GM12878 (cell line): Measurements from ENCODE around the gene MARS1. TPM values are rescaled to one million over a fixed set of nuclear protein-coding genes. Genes with fewer than 3 reads are reported as not detected.

ENCODE experiments used
- ATAC-seq: fragments of 200-7000 bp; cut with Tn5 transposase; 3 replicates; pipeline ENCODE4 v1.9.1; 2020; ENCODE audit warnings: mild to moderate bottlenecking, moderate library complexity
- BruUV-seq: library from RNA; stranded (reverse); fragments of 400-500 nt; replicated peaks from 2 replicates; lab custom pipeline; 2021; lab: Mats Ljungman, UMichigan
- CTCF ChIA-PET: fragments of 300-600 bp; sonication (Branson Sonifier 250); formaldehyde crosslinking; extraction: SDS; loops from one replicate; lab custom pipeline; 2021; ENCODE audit warnings: inconsistent platforms; lab: Yijun Ruan, JAX
- POLR2A ChIA-PET: fragments of 350-600 bp; formaldehyde crosslinking; extraction: SDS; loops from one replicate; lab custom pipeline; 2021; ENCODE audit warnings: inconsistent platforms; lab: Charles Lee
- RAD21 ChIA-PET: fragments of 300-600 bp; sonication (Branson Sonifier 250); formaldehyde crosslinking; loops from one replicate; lab custom pipeline; 2023; ENCODE audit warnings: antibody characterized with exemption; ENCODE audit not compliant: unreplicated experiment; lab: Charles Lee
- SMC1A ChIA-PET: fragments of 300-600 bp; sonication (Branson Sonifier 250); formaldehyde crosslinking; loops from one replicate; lab custom pipeline; 2023; ENCODE audit not compliant: unreplicated experiment, uncharacterized antibody; lab: Charles Lee
- DNase-seq: peaks from one replicate; pipeline ENCODE4 v3.0.0-alpha.2; 2011; ENCODE audit warnings: low read depth, low spot score
- FAIRE-seq: peaks from 3 replicates; lab custom pipeline; 2011; peaks lifted over from hg19 to GRCh38; lab: Jason Lieb, UNC
- H2AFZ ChIP-seq: 2 replicates; pipeline ENCODE4 v1.6.0; 2011; ENCODE audit warnings: low read depth, low read length, control low read depth; ENCODE audit not compliant: control insufficient read depth
- H3K27ac ChIP-seq: 2 replicates; pipeline ENCODE4 v1.5.1; 2011; ENCODE audit warnings: control low read depth; ENCODE audit not compliant: control insufficient read depth, insufficient read depth
- H3K27me3 ChIP-seq, 2 experiments: replicated peaks in 1 of 2; 2 replicates each; pipeline versions ENCODE4 v1.6.0 to v1.6.1; 2011; ENCODE audit warnings: low read length in 1 of 2; ENCODE audit not compliant: control insufficient read depth in 2 of 2, insufficient read depth in 2 of 2
- H3K36me3 ChIP-seq, 2 experiments: 2 replicates each; pipeline ENCODE4 v1.5.1; 2011; ENCODE audit warnings: low read length in 1 of 2; ENCODE audit not compliant: control insufficient read depth in 2 of 2, insufficient read depth in 2 of 2
- H3K4me1 ChIP-seq: 2 replicates; pipeline ENCODE4 v1.6.1; 2011; ENCODE audit warnings: mild to moderate bottlenecking, low read length, moderate library complexity, mixed read lengths; ENCODE audit not compliant: control insufficient read depth, insufficient read depth
- H3K4me2 ChIP-seq: 2 replicates; pipeline ENCODE4 v1.6.0; 2011; ENCODE audit warnings: control low read depth; ENCODE audit not compliant: control insufficient read depth, insufficient read depth
- H3K4me3 ChIP-seq: fragments of 200-600 bp; sonication (generic); 2 replicates; pipeline ENCODE4 v1.5.1; 2016
- H3K79me2 ChIP-seq: 2 replicates; pipeline ENCODE4 v1.6.0; 2011; ENCODE audit warnings: low read length; ENCODE audit not compliant: control insufficient read depth, insufficient read depth
- H3K9ac ChIP-seq: 2 replicates; pipeline ENCODE4 v1.8.0; 2011; ENCODE audit warnings: low read length, control low read depth, mixed read lengths; ENCODE audit not compliant: control insufficient read depth, insufficient read depth
- H3K9me3 ChIP-seq: replicated peaks from 3 replicates; pipeline ENCODE4 v1.5.1; 2011; ENCODE audit warnings: mild to moderate bottlenecking, low read length; ENCODE audit not compliant: control insufficient read depth, insufficient read depth
- H4K20me1 ChIP-seq: 2 replicates; pipeline ENCODE4 v1.6.0; 2011; ENCODE audit not compliant: control insufficient read depth, insufficient read depth
- BHLHE40 ChIP-seq, 2 experiments: fragments of 450-650 bp in 1 of 2; IDR thresholded peaks; 2 replicates each; pipeline ENCODE4 v1.6.1; 2011 to 2017; ENCODE audit warnings: low read depth in 2 of 2, borderline replicate concordance in 1 of 2, improper control_type of control experiment in 1 of 2, low read length in 1 of 2, mild to moderate bottlenecking in 1 of 2
- BMI1 ChIP-seq: fragments of 450-650 bp; IDR thresholded peaks from 2 replicates; pipeline ENCODE4 v1.6.1; 2016; ENCODE audit warnings: mild to moderate bottlenecking, moderate library complexity, borderline replicate concordance
- CBFB ChIP-seq: IDR thresholded peaks from 2 replicates; pipeline ENCODE4 v1.6.1; 2016; ENCODE audit warnings: antibody characterized with exemption, low read depth
- CHD4 ChIP-seq: fragments of 200-600 bp; sonication (generic); IDR thresholded peaks from 2 replicates; pipeline ENCODE4 v1.6.1; 2016; ENCODE audit warnings: mild to moderate bottlenecking
- EZH2 ChIP-seq: IDR thresholded peaks from 2 replicates; pipeline ENCODE4 v1.6.1; 2012; ENCODE audit warnings: low read depth, mild to moderate bottlenecking, control low read depth, inconsistent platforms, low read length, borderline replicate concordance; ENCODE audit not compliant: control insufficient read depth
- HCFC1 ChIP-seq: fragments of 150-350 bp; IDR thresholded peaks from 2 replicates; pipeline ENCODE4 v1.6.1; 2014; ENCODE audit warnings: low read length
- MEF2A ChIP-seq: IDR thresholded peaks from 2 replicates; pipeline ENCODE4 v1.6.1; 2011; ENCODE audit warnings: low read depth, mild to moderate bottlenecking, low read length, moderate library complexity; ENCODE audit not compliant: insufficient read depth
- MLLT1 ChIP-seq: fragments of 450-650 bp; IDR thresholded peaks from 2 replicates; pipeline ENCODE4 v1.6.1; 2016; ENCODE audit warnings: mild to moderate bottlenecking
- MTA2 ChIP-seq: fragments of 450-650 bp; IDR thresholded peaks from 2 replicates; pipeline ENCODE4 v1.6.1; 2016; ENCODE audit warnings: low read depth, mild to moderate bottlenecking, moderate library complexity
- PAX8 ChIP-seq: fragments of 450-650 bp; IDR thresholded peaks from 2 replicates; pipeline ENCODE4 v1.6.1; 2017; ENCODE audit warnings: mild to moderate bottlenecking, moderate library complexity
- SMAD1 ChIP-seq: fragments of 450-650 bp; IDR thresholded peaks from 2 replicates; pipeline ENCODE4 v1.6.1; 2018; ENCODE audit warnings: mild to moderate bottlenecking, low read depth; ENCODE audit not compliant: partially characterized antibody
- SP1 ChIP-seq: IDR thresholded peaks from one replicate; pipeline ENCODE4 v1.6.1; 2011; ENCODE audit warnings: low read depth, low read length
- SPI1 ChIP-seq: IDR thresholded peaks from 2 replicates; pipeline ENCODE4 v1.6.1; 2011; ENCODE audit warnings: low read depth, mild to moderate bottlenecking, low read length, moderate library complexity, borderline replicate concordance; ENCODE audit not compliant: insufficient read depth
- TARDBP ChIP-seq: IDR thresholded peaks from 2 replicates; pipeline ENCODE4 v1.6.1; 2016; ENCODE audit warnings: borderline replicate concordance
- ZNF274 ChIP-seq: IDR thresholded peaks from one replicate; pipeline ENCODE4 v1.8.0; 2011; ENCODE audit not compliant: insufficient read length, insufficient read depth
- WGBS: methylation state at CpG from one replicate; pipeline ENCODE4 v1.1.6; 2016; ENCODE audit warnings: low lambda C conversion rate; ENCODE audit not compliant: insufficient replicate concordance, insufficient coverage; ENCODE audit errors: missing lambda C conversion rate; 5-methylcytosine and 5-hydroxymethylcytosine counted together
- in situ Hi-C: fragments of 300-500 bp; cut with MboI; formaldehyde crosslinking; loops from 9 replicates; pipeline ENCODE4 v1.14.3; 2018; ENCODE audit warnings: mixed read lengths
- intact Hi-C: fragments of 100-400 bp; cut with micrococcal nuclease; formaldehyde crosslinking; loops from one replicate; pipeline ENCODE4 v1.14.2; 2022; ENCODE audit not compliant: unreplicated experiment
- polyA plus RNA-seq, 11 experiments: library from polyadenylated mRNA; depleted of rRNA in 4 of 11; unstranded in 6 of 11; stranded (reverse) in 5 of 11; fragments of >200 nt; fragmentation: Nextera tagmentation in 4 of 11; fragmentation: Illumina TruSeq in 1 of 11; extraction: Ambion mirVana in 4 of 11; extraction: Trizol in 1 of 11; gene quantifications; 1 replicate in 1 of 11; 2 replicates in 10 of 11; pipeline versions ENCODE4 v1.2.1 to v1.2.3, GENCODE V29; 2011 to 2016; ENCODE audit warnings: inconsistent platforms in 2 of 11, missing spikeins in 2 of 11, low read depth in 1 of 11
- total RNA-seq, 4 experiments: library from RNA; depleted of rRNA in 3 of 4; stranded (reverse); fragments of >200 nt in 3 of 4; fragmentation: Illumina TruSeq in 1 of 4; extraction: Trizol in 1 of 4; gene quantifications; 2 replicates each; pipeline versions ENCODE4 v1.2.1 to v1.2.3, GENCODE V29; 2013 to 2021
- TF ChIP-seq, protein P1 (sequence below), 3 experiments: IDR thresholded peaks in 2 of 3; conservative IDR thresholded peaks in 1 of 3; 2 replicates each; pipeline ENCODE4 v1.5.1; 2011; ENCODE audit warnings: low read depth in 3 of 3, low read length in 3 of 3, mild to moderate bottlenecking in 3 of 3, control low read depth in 2 of 3, moderate library complexity in 2 of 3, inconsistent platforms in 1 of 3, mixed read lengths in 1 of 3; ENCODE audit not compliant: control insufficient read depth in 2 of 3, insufficient read depth in 1 of 3; ENCODE audit errors: extremely low read depth in 1 of 3
- TF ChIP-seq, protein P2 (sequence below): IDR thresholded peaks from 2 replicates; pipeline ENCODE4 v1.6.1; 2011; ENCODE audit warnings: low read depth, low read length, improper control_type of control experiment, borderline replicate concordance

The MARS1 gene
- total and polyA plus RNA-seq, 10 of the 15 experiments (the other 5 are each of a cell fraction or from before 2014, with no cell fraction given), result 72.3 to 270 (median 153) TPM

- H3K27me3 ChIP-seq, result peaks cover 0 to 3% of the 10 kb centered on the region in 2 experiments; a peak in 2 of 4 replicates
- in situ Hi-C loops, result no loop called here
- H3K27ac ChIP-seq, result no peak overlapping the region
- no peak overlapping the region for H3K4me2 ChIP-seq
- ChIA-PET CTCF (interaction anchor here (1.0 to 1.8 kb wide), 6 partner anchors 9 to 98 kb away, joined by 3 to 9 read pairs (median 4); partner anchors contain the start of gene INHBE), SMC1A (no interaction called here), POLR2A (interaction anchor here (0.6 kb wide), 1 partner anchor 253 kb away, joined by 3 read pairs; no protein-coding TSS in a partner anchor), RAD21 (no interaction called here)
- H3K9me3 ChIP-seq, result no peaks in the 10 kb centered on the region
- no peaks in the 10 kb centered on the region for H4K20me1 ChIP-seq
- no peak overlapping the region; the same call in 1 of the 2 replicates for H2AFZ ChIP-seq
- 41% methylated on average over 6 of the region's 6 CpGs for WGBS
- no peaks in the 10 kb centered on the region for H3K36me3 ChIP-seq
- FAIRE-seq (no peak), ATAC-seq (no peak), DNase-seq (no peak)
- no peak overlapping the region for H3K4me3 ChIP-seq
- no peaks in the 10 kb centered on the region for H3K79me2 ChIP-seq
- H3K4me1 ChIP-seq, result 0 out of 2 replicates have a peak, but pooled peaks cover 2% of the 10 kb centered on the region
- intact Hi-C loops, result no loop called here
- TF ChIP-seq MEF2A (no peak), MTA2 (no peak), MLLT1 (no peak), CBFB (no peak), SP1 (no peak), ZNF274 (no peak), EZH2 (no peak), TARDBP (no peak), SPI1 (no peak), SMAD1 (no peak), BMI1 (no peak), BHLHE40 (IDR thresholded peaks at IDR 0.05; ENCODE audit: borderline replicate concordance in 1 of 2, low read depth in 2 of 2, low read length in 1 of 2) (no peak), PAX8 (no peak), HCFC1 (no peak), CHD4 (no peak)
- TF ChIP-seq, protein P1, sequence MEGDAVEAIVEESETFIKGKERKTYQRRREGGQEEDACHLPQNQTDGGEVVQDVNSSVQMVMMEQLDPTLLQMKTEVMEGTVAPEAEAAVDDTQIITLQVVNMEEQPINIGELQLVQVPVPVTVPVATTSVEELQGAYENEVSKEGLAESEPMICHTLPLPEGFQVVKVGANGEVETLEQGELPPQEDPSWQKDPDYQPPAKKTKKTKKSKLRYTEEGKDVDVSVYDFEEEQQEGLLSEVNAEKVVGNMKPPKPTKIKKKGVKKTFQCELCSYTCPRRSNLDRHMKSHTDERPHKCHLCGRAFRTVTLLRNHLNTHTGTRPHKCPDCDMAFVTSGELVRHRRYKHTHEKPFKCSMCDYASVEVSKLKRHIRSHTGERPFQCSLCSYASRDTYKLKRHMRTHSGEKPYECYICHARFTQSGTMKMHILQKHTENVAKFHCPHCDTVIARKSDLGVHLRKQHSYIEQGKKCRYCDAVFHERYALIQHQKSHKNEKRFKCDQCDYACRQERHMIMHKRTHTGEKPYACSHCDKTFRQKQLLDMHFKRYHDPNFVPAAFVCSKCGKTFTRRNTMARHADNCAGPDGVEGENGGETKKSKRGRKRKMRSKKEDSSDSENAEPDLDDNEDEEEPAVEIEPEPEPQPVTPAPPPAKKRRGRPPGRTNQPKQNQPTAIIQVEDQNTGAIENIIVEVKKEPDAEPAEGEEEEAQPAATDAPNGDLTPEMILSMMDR (IDR thresholded peaks at IDR 0.05 in 2 of 3, conservative IDR thresholded peaks at IDR 0.05 in 1 of 3; ENCODE audit: control insufficient read depth in 2 of 3, extremely low read depth in 1 of 3, insufficient read depth in 1 of 3, low read depth in 3 of 3, low read length in 3 of 3), result no peak
- TF ChIP-seq, protein P2, sequence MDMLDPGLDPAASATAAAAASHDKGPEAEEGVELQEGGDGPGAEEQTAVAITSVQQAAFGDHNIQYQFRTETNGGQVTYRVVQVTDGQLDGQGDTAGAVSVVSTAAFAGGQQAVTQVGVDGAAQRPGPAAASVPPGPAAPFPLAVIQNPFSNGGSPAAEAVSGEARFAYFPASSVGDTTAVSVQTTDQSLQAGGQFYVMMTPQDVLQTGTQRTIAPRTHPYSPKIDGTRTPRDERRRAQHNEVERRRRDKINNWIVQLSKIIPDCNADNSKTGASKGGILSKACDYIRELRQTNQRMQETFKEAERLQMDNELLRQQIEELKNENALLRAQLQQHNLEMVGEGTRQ, result no peak
- no peak overlapping the region for H3K9ac ChIP-seq
- no TSS peak for BruUV-seq
Measured at GRCh38 chr12:57552835-57553313, 65.0 kb downstream of the MARS1 start.
